Measurements from ENCODE around the gene GCDH. TPM values are rescaled to one million over a fixed set of nuclear protein-coding genes. Genes with fewer than 3 reads are reported as not detected.

The GCDH gene
- total RNA-seq, 1 donor from 2014 or later: 30.5 TPM

DNA sequence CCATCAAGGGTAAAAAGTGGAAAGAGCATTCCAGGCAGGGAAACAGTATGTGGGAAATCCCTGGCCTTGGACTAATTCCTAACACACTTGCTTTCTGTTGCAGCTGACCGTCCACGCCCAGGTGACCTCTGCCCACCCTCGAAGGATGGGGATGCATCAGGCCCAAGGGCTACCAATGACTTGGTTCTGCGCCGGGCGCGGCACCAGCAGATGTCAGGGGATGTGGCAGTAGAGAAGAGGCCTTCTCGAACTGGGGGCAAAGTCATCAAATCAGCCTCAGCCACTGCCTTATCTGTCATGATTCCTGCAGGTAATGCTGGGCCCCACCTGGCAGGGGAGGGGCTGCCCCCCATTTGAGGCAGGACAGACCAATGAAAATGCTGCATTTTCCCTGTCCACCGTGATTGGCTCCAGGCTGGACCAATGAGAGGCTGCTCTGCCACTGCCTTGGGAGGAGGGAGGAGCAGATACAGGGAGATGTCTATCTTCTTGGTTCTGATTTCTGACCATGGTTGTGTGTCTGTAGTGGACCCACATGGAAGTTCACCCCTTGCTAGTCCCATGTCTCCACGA, 22.3 kb upstream of the GCDH start:
- no peak for DNase-seq
- ATAC-seq: no peak
- intact Hi-C loops (cut with micrococcal nuclease): no loop called here

- ATAC-seq: no peak
Observed at GRCh38 chr19:12871681-12872080, 19.3 kb upstream of the GCDH start.

GRCh38 chr19:12872255-12872654, 18.7 kb upstream of the GCDH start:
- ATAC-seq: no peak
- no peak for DNase-seq
- intact Hi-C loops (cut with micrococcal nuclease): no loop called here

More at GRCh38 chr19:12871681-12872080, 19.3 kb upstream of the GCDH start:
- DNase-seq: no peak
- intact Hi-C loops (cut with micrococcal nuclease): no loop called here

DNA sequence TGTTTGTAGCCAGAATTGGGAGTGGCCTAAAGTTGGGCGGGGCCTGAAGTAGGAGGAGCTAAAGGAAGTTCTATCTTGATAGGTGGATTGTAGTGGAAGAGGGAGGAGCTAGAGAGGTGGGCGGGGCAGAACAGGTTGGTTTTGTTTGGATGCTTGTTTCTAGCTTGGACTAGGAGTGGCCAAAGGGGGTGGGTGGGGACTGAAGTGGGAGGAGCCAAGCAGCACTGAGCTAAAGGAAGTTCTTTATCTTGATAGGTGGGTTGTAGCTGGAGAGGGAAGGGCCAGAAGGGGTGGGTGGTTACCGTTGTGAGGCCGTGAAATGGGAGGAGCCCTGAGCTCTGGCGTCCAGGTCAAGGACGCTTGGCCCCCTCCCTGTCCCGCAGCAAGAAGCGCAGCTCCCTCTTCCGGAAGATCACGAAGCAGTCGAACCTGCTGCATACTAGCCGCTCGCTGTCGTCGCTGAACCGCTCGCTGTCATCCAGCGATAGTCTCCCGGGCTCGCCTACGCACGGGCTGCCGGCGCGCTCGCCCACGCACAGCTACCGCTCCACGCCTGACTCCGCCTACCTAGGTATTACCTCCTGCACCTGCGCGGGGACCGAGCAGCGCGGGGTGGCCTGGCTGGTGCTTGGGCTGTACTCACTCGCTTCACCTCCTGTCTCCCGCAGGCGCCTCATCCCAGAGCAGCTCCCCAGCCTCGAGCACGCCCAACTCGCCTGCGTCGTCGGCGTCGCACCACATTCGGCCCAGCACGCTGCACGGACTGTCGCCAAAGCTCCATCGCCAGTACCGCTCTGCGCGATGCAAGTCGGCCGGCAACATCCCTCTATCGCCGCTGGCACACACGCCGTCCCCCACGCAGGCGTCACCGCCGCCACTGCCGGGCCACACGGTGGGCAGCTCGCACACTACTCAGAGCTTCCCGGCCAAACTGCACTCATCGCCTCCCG, 17.7 kb upstream of the GCDH start:
- peak; percentile 70 for ATAC-seq
- intact Hi-C loops (cut with micrococcal nuclease): no loop called here
- DNase-seq: peak; percentile 34

GRCh38 chr19:12873891-12874745, 16.8 kb upstream of the GCDH start:
- intact Hi-C loops (cut with micrococcal nuclease): no loop called here
- no peak for ATAC-seq

DNA sequence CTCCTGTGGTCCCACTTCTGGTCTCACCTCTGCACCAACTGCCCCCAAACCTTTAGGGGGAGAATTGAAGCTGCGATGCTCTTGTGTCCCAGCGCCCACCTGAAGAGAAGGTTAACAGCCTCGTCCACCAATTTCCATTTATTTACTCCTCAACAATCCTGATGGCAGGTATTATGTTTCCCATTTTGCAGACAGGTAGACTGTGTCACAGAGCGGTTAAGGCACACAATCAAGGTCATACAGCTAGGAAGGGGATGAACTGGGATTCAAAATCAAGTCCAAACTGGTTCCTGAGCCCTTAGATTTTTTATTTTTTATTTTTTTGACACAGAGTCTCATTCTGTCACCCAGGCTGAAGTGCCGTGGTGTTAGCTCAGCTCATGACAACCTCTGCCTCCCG, 15.9 kb upstream of the GCDH start:
- ATAC-seq (no peak), DNase-seq (no peak)
- intact Hi-C loops (cut with micrococcal nuclease): no loop called here

More at GRCh38 chr19:12873891-12874745, 16.8 kb upstream of the GCDH start:
- no peak for DNase-seq

GRCh38 chr19:12880551-12881171, 10.3 kb upstream of the GCDH start:
- intact Hi-C loops (cut with micrococcal nuclease): no loop called here
- peak; percentile 55 for DNase-seq
- peak; percentile 47 for ATAC-seq

DNA sequence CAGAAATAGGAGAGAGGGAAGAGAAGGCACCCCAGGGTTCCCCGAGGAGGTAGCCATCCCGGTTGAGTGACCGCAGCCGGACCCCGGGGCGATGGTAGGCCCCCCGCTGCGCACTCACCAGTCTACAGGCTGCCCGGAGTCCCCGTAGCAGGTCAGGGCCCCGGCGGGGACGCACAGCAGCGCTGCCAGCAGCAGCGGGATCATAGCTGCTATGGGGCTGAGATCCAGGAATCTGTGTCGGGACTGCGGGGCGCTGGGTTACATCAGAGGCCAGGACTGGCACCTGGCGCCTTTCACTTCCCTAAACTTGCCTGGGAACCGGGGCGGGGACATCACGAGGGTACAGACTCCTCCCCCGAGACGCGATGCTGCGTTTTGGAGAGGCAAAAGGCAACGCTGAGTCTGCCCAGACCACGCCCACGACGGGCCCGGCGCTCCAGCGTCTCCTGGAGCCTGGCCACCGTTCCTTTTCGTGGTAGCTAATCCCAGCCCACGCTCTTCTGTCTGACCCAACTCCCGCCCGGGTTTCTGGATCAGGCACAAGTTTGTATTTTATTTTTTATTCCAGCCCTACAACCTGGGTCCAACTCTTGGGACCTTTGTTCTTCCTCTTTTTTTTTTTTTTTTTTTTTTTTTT, 9.7 kb upstream of the GCDH start, which contains the start of gene DNASE2:
TSS of gene DNASE2 (minus strand) at position 278 of the 637 bp plus-strand sequence. CDS start at position 204, 74 bp downstream.
- DNase-seq: peak; percentile 97
- peak; percentile 96 for ATAC-seq
- intact Hi-C loops (cut with micrococcal nuclease): no loop called here

- ATAC-seq: no peak
- DNase-seq: no peak
- intact Hi-C loops (cut with micrococcal nuclease): no loop called here
Observed at GRCh38 chr19:12882589-12882988, 8.4 kb upstream of the GCDH start.

DNA sequence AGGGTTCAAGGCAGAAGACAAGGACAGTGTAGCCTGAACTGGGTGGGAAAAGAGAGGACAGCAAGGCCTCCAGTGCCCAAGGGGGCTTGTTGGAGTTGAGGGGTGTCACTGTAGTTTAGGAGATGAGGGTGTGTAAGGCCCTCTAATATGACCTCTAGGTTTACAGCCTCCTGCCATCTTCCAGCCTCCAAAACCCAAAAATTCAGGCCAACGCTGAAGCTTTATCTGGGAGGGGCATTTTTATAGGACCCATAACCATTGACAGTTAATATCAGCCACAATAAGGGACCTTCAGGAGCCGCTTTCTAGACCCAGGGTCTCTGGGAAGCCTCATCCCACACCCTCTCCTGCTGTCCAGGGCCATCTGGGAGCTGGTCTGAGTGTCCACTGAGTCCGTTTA, 6.8 kb upstream of the GCDH start:
- intact Hi-C loops (cut with micrococcal nuclease): no loop called here
- ATAC-seq: no peak
- DNase-seq: no peak

- ATAC-seq (no peak), DNase-seq (no peak)
- intact Hi-C loops (cut with micrococcal nuclease): no loop called here
Observed at GRCh38 chr19:12884627-12884925, 6.4 kb upstream of the GCDH start.

- intact Hi-C loops (cut with micrococcal nuclease): no loop called here
- DNase-seq (peak; percentile 85), ATAC-seq (peak; percentile 25)
Observed at GRCh38 chr19:12884926-12885748, 5.8 kb upstream of the GCDH start.

- intact Hi-C loops (cut with micrococcal nuclease): no loop called here
- DNase-seq (no peak), ATAC-seq (no peak)
Observed at GRCh38 chr19:12885749-12886650, 5.0 kb upstream of the GCDH start.

- DNase-seq: no peak
- intact Hi-C loops (cut with micrococcal nuclease): no loop called here
- ATAC-seq: no peak
Observed at GRCh38 chr19:12886651-12886968, 4.3 kb upstream of the GCDH start.

DNA sequence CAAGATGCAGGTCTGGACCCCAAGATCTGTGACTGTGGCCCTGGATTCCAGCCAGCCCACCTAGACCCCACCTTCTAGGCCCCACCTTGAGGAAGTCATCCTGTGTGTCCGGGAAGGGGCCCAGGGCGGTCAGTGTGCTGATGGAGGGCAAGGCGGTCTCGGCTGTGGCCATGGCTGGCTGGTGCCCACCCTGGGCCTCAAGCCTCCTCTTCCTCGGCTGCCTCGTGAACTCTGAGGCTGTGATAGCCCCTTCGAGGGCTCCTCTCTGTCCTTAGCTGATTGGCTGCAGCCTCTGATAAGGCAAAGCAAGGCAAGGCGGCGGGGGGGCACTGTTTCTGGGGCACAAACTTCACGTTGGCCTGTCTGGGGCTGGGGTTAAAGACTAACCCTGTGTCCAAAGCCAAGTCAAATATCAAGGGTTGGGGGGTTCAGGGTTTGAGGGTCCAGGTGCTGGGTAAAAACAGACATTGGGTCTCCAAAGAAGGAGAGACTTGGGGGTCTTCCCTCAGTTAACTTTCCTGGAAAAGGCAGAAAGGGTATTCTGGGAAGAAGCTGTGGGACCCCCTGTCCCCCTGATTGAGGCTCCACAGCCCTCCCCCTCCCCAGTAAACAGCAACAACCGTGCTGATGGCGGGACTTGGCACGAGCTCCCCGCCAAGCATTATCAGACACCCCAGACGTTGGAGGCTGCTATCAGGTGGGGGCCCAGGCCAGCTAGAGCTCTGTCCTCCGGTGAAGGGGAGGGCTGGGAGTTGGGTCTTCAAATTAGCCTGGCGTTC, 3.8 kb upstream of the GCDH start, which contains the start of gene KLF1:
TSS of gene KLF1 (minus strand) at position 233 of the 779 bp plus-strand sequence. CDS start at position 172, 61 bp downstream.
- ATAC-seq: no peak
- no peak for DNase-seq
- intact Hi-C loops (cut with micrococcal nuclease): no loop called here

DNA sequence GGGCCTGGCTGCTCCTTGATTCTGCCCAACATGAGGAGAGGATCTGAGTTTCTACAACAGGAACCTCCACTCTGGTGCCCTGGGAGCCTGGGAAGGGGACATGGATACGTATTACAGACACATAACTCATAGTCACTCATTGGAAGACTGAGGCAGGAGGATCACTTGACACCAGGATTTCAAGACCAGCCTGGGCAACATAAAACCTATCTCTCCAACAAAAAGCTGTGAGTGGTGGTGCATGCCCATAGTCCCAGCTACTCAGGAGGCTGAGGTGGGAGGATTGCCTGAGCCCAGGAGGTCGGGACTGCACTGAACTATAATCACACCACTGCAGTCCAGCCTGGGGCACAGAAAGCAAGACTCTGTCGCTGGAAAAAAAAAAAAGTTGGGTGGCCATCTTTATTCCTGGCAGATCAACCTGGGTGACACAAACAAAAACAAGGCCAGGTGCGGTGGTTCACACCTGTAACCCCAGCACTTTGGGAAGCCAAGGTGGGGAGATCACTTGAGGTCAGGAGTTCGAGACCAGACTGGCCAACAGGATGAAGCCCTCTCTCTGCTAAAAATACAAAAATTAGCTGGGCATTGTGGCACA, 2.9 kb upstream of the GCDH start:
- no peak for ATAC-seq
- intact Hi-C loops (cut with micrococcal nuclease): no loop called here
- DNase-seq: no peak
